DND-41 (cell line): ENCODE measurements around the gene NEK7.

Source experiments
- ATAC-seq: fragments of 200-7000 bp; cut with Tn5 transposase; 3 replicates; pipeline ENCODE4 v1.9.1; 2021; ENCODE audit warnings: low read depth; ENCODE audit not compliant: insufficient read depth
- DNase-seq: peaks from one replicate; pipeline ENCODE4 v3.0.0-alpha.2; 2020
- H2AFZ ChIP-seq: 2 replicates; pipeline ENCODE4 v1.6.0; 2012; ENCODE audit warnings: low read depth, low read length
- H3K27ac ChIP-seq: 2 replicates; pipeline ENCODE4 v1.5.1; 2012; ENCODE audit warnings: low read length, inconsistent platforms
- H3K27me3 ChIP-seq: fragments of 200-600 bp; sonication (generic); 2 replicates; pipeline ENCODE4 v1.6.0; 2012; ENCODE audit warnings: low read length, mild to moderate bottlenecking, inconsistent platforms; ENCODE audit not compliant: insufficient read depth, poor library complexity
- H3K36me3 ChIP-seq: 2 replicates; pipeline ENCODE4 v1.5.1; 2012; ENCODE audit warnings: low read length, inconsistent platforms; ENCODE audit not compliant: insufficient read depth
- H3K4me1 ChIP-seq: 2 replicates; pipeline ENCODE4 v1.5.1; 2012; ENCODE audit warnings: mild to moderate bottlenecking, low read length; ENCODE audit not compliant: insufficient read depth
- H3K4me2 ChIP-seq: 2 replicates; pipeline ENCODE4 v1.6.0; 2012; ENCODE audit warnings: mild to moderate bottlenecking, moderate library complexity, low read length, inconsistent platforms; ENCODE audit not compliant: insufficient read depth
- H3K4me3 ChIP-seq, 2 experiments: fragments of 200-600 bp in 1 of 2; shearing (Covaris generic) in 1 of 2; 2 replicates each; pipeline ENCODE4 v1.5.1; 2012 to 2016; ENCODE audit warnings: inconsistent platforms in 2 of 2, low read length in 2 of 2, mild to moderate bottlenecking in 2 of 2, low read depth in 1 of 2, moderate library complexity in 1 of 2
- H3K79me2 ChIP-seq: 2 replicates; pipeline ENCODE4 v1.6.0; 2012; ENCODE audit warnings: low read length, inconsistent platforms; ENCODE audit not compliant: insufficient read depth
- H3K9ac ChIP-seq: 2 replicates; pipeline ENCODE4 v1.6.0; 2012; ENCODE audit warnings: low read depth, mild to moderate bottlenecking, inconsistent platforms, low read length, moderate library complexity
- H3K9me3 ChIP-seq: 2 replicates; pipeline ENCODE4 v1.5.1; 2012; ENCODE audit warnings: low read length, moderate library complexity, mild to moderate bottlenecking, inconsistent platforms; ENCODE audit not compliant: insufficient read depth, severe bottlenecking
- H4K20me1 ChIP-seq: 2 replicates; pipeline ENCODE4 v1.6.0; 2012; ENCODE audit warnings: low read length; ENCODE audit not compliant: insufficient read depth
- EZH2 ChIP-seq: IDR thresholded peaks from 3 replicates; pipeline ENCODE4 v1.6.1; 2012; ENCODE audit warnings: borderline replicate concordance, low read depth, mild to moderate bottlenecking, moderate library complexity, low read length, inconsistent platforms; ENCODE audit not compliant: severe bottlenecking
- TF ChIP-seq, protein P1 (sequence below): IDR thresholded peaks from 2 replicates; pipeline ENCODE4 v1.5.1; 2012; ENCODE audit warnings: borderline replicate concordance, low read length, moderate library complexity, mild to moderate bottlenecking; ENCODE audit not compliant: poor library complexity, severe bottlenecking; ENCODE audit errors: extremely low read depth

Gene NEK7

DNA sequence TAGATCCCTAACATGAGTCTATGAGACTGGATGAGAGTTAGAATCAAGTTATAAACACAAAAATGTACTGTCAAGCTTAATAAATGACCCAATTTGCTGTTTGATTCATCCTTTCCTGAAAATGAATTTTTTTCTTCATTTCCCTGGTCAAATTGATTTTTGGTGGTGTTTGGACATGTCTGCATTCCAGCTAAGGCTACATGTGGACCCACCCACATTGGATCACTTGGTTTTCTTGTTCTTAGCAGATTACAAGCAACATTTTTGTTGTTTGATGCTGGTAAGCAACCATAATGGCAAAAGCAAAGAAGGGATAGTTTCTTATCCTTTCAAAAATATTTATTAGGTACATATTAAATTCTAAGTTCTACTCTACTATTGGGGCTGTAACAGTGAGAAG is 181.1 kb downstream of the NEK7 start:
- Histone ChIP-seq H3K79me2 (no peaks in the 10 kb centered on the region), H4K20me1 (no peaks in the 10 kb centered on the region), H3K4me1 (no peaks in the 10 kb centered on the region), H3K4me3 (no peak overlapping the region), H3K27ac (no peak overlapping the region), H3K9ac (no peak overlapping the region), H3K36me3 (no peaks in the 10 kb centered on the region), H3K9me3 (no peaks in the 10 kb centered on the region), H3K27me3 (no peaks in the 10 kb centered on the region), H2AFZ (no peak overlapping the region), H3K4me2 (no peak overlapping the region)
- DNase-seq (no peak), ATAC-seq (no peak)
- no peak for TF ChIP-seq EZH2
- TF ChIP-seq, protein P1, sequence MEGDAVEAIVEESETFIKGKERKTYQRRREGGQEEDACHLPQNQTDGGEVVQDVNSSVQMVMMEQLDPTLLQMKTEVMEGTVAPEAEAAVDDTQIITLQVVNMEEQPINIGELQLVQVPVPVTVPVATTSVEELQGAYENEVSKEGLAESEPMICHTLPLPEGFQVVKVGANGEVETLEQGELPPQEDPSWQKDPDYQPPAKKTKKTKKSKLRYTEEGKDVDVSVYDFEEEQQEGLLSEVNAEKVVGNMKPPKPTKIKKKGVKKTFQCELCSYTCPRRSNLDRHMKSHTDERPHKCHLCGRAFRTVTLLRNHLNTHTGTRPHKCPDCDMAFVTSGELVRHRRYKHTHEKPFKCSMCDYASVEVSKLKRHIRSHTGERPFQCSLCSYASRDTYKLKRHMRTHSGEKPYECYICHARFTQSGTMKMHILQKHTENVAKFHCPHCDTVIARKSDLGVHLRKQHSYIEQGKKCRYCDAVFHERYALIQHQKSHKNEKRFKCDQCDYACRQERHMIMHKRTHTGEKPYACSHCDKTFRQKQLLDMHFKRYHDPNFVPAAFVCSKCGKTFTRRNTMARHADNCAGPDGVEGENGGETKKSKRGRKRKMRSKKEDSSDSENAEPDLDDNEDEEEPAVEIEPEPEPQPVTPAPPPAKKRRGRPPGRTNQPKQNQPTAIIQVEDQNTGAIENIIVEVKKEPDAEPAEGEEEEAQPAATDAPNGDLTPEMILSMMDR, result no peak

DNA sequence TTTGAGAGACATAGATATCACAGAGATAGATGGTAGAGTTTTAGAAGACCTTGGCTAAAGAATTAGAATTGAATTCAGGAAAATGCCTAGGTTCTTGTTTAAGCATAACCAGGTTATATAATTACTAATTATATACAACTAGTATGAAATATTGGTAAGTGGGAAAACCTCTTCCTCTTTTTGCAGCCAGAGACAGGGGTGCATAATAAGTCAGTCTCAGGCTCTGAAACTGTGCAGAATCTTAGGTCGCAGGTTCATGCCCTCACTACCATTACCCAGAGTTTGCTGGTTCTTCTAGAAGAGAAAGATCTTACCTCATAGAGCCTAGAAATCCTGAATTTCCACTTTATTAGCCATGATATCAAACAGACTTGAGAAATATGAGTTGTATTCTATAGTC is 183.3 kb downstream of the NEK7 start:
- no peaks in the 10 kb centered on the region for H3K9me3 ChIP-seq
- H4K20me1 ChIP-seq, result no peaks in the 10 kb centered on the region
- H3K4me3 ChIP-seq, result no peak overlapping the region
- H3K36me3 ChIP-seq, result no peaks in the 10 kb centered on the region
- H2AFZ ChIP-seq, result no peak overlapping the region
- H3K27ac ChIP-seq, result no peak overlapping the region
- ATAC-seq (no peak), DNase-seq (no peak)
- H3K79me2 ChIP-seq, result no peaks in the 10 kb centered on the region
- TF ChIP-seq, protein P1, result no peak
- no peak for TF ChIP-seq EZH2
- H3K27me3 ChIP-seq, result no peaks in the 10 kb centered on the region
- H3K9ac ChIP-seq, result no peak overlapping the region
- H3K4me1 ChIP-seq, result no peaks in the 10 kb centered on the region
- H3K4me2 ChIP-seq, result no peak overlapping the region

DNA sequence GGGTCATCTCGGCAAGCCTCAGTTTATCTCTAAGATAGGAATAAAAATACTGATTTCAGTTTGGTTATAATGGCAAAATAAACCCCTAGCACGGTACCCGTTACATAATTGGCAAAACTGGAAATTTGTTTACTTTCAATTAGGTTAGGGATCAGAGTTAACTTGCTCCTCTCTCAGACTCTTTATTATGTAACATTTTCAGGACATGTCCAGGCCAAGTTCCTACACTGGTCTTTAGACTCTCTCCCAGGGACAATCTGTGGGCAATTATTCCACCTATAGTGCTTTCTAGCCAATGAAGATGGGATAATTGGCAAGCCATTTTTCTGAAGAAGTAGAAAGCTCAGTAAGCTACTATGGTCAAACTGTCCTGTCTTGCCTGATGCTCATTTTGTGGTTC is 189.4 kb downstream of the NEK7 start:
- H3K4me1 ChIP-seq, result no peaks in the 10 kb centered on the region
- H3K9ac ChIP-seq, result no peak overlapping the region
- no peaks in the 10 kb centered on the region for H3K36me3 ChIP-seq
- no peak for DNase-seq
- no peaks in the 10 kb centered on the region for H3K79me2 ChIP-seq
- no peak overlapping the region for H2AFZ ChIP-seq
- no peak for ATAC-seq
- H3K9me3 ChIP-seq, result no peaks in the 10 kb centered on the region
- no peak overlapping the region for H3K27ac ChIP-seq
- H3K4me3 ChIP-seq, result no peak overlapping the region
- TF ChIP-seq EZH2, result no peak
- TF ChIP-seq, protein P1, result no peak
- H4K20me1 ChIP-seq, result no peaks in the 10 kb centered on the region
- no peaks in the 10 kb centered on the region for H3K27me3 ChIP-seq
- H3K4me2 ChIP-seq, result no peak overlapping the region

DNA sequence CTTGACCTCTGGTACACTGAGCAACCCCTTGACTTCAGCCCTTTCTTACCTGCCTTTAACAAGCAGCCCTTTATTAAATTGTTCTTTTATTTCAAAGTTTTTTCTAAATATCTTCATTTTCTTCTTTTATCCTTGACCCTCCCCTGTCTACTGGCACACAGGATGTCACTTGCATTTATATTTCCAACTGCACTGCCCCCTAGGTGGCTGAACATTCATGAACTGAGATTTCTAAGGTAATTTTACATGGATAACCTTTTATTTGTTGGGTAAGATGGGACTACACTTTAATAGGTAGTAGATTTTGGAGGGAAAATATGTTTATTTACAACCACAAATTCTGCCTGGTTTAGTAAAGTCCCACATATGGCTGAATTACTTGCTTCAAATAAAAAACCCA is 193.7 kb downstream of the NEK7 start:
- H3K4me3 ChIP-seq, result no peak overlapping the region
- H3K4me2 ChIP-seq, result no peak overlapping the region
- TF ChIP-seq EZH2, result no peak
- TF ChIP-seq, protein P1, result peak; percentile 37
- no peak overlapping the region for H2AFZ ChIP-seq
- H3K27me3 ChIP-seq, result no peaks in the 10 kb centered on the region
- no peaks in the 10 kb centered on the region for H3K9me3 ChIP-seq
- no peaks in the 10 kb centered on the region for H4K20me1 ChIP-seq
- no peaks in the 10 kb centered on the region for H3K79me2 ChIP-seq
- H3K36me3 ChIP-seq, result no peaks in the 10 kb centered on the region
- no peak overlapping the region for H3K27ac ChIP-seq
- ATAC-seq (no peak), DNase-seq (no peak)
- no peak overlapping the region for H3K9ac ChIP-seq
- no peaks in the 10 kb centered on the region for H3K4me1 ChIP-seq
